Measurements from ENCODE around the gene TRIM36. TPM values are rescaled to one million over a fixed set of nuclear protein-coding genes. Genes with fewer than 3 reads are reported as not detected.

TRIM36 gene, protein sequence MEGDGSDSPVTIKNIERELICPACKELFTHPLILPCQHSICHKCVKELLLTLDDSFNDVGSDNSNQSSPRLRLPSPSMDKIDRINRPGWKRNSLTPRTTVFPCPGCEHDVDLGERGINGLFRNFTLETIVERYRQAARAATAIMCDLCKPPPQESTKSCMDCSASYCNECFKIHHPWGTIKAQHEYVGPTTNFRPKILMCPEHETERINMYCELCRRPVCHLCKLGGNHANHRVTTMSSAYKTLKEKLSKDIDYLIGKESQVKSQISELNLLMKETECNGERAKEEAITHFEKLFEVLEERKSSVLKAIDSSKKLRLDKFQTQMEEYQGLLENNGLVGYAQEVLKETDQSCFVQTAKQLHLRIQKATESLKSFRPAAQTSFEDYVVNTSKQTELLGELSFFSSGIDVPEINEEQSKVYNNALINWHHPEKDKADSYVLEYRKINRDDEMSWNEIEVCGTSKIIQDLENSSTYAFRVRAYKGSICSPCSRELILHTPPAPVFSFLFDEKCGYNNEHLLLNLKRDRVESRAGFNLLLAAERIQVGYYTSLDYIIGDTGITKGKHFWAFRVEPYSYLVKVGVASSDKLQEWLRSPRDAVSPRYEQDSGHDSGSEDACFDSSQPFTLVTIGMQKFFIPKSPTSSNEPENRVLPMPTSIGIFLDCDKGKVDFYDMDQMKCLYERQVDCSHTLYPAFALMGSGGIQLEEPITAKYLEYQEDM
- polyA plus RNA-seq (ENCODE audit: insufficient read length in 3 of 3), result 1 to 10 TPM; 2.3 to 2.8 (median 2.8) TPM
- long read RNA-seq, donor 1, result 0 reads
- long read RNA-seq, donor 2, result 0 reads
- long read RNA-seq, donor 3, partial matches to known transcripts, result 0 of 1 reads
- long read RNA-seq, donor 3, other reads (novel, unspliced or antisense), result 0 of 1 reads
- long read RNA-seq, donor 4, result 0 reads
- long read RNA-seq, donor 5, result 0 reads
- long read RNA-seq, donor 6, full-length matches to known transcripts, result 2 of 2 reads
- long read RNA-seq, donor 6, partial matches to known transcripts, result 0 of 2 reads
- long read RNA-seq, donor 6, other reads (novel, unspliced or antisense), result 0 of 2 reads
- long read RNA-seq, donor 7, full-length matches to known transcripts, result 4 of 4 reads
- long read RNA-seq, donor 7, partial matches to known transcripts, result 0 of 4 reads
- long read RNA-seq, donor 7, other reads (novel, unspliced or antisense), result 0 of 4 reads
- long read RNA-seq, donor 8, result 0 reads
- long read RNA-seq, donor 9, partial matches to known transcripts, result 0 of 1 reads
- long read RNA-seq, donor 9, other reads (novel, unspliced or antisense), result 0 of 1 reads
- long read RNA-seq, donor 10, full-length matches to known transcripts, result 1 of 1 reads
- long read RNA-seq, donor 10, partial matches to known transcripts, result 0 of 1 reads
- long read RNA-seq, donor 10, other reads (novel, unspliced or antisense), result 0 of 1 reads
- long read RNA-seq, donor 11, partial matches to known transcripts, result 0 of 2 reads
- long read RNA-seq, donor 11, other reads (novel, unspliced or antisense), result 0 of 2 reads
- long read RNA-seq, donor 12, result 0 reads
- long read RNA-seq, donor 13, result 0 reads
- long read RNA-seq, donor 14, partial matches to known transcripts, result 0 of 2 reads
- long read RNA-seq, donor 14, other reads (novel, unspliced or antisense), result 0 of 2 reads
- long read RNA-seq, donor 15, partial matches to known transcripts, result 0 of 1 reads
- long read RNA-seq, donor 15, other reads (novel, unspliced or antisense), result 0 of 1 reads
- long read RNA-seq, donor 16, full-length matches to known transcripts, result 2 of 2 reads
- long read RNA-seq, donor 16, partial matches to known transcripts, result 0 of 2 reads
- long read RNA-seq, donor 16, other reads (novel, unspliced or antisense), result 0 of 2 reads

DNA sequence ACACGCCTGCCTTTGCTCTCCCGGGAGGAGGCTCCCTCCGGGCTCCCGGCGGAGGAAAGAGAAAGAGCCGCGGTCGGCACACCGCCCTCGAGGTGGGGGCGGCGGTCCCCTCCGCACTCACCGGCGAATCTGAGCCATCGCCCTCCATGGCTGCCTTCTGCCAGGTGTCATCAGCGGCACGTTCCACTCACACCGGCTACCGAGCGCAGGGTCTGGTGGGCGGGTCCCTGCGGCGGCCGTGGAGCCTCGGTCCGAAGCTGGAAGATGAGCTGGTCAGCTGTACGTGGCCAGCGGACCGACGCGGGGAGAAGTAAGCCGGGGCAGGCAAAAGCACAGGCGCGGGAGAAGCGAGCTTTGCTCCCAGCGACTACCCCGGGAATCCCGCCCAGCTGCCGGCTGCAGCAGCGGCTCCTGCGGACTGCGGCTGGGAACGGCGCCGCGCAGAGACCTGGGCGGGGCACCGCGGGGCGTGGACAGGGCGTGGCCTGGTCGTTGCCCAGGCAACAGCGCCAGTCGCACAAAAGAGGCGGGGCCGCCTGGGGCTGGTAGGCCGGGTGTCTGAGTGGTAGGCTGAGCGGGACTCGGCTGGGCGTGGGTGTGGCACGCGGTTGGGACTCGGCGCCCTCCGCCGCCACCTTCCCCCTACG, at the start of gene TRIM36:
TSS of gene TRIM36 (minus strand) at position 422 of the 647 bp plus-strand sequence. CDS start at position 148, 274 bp downstream.
- DNase-seq (ENCODE audit: extremely low read depth in 1 of 11, low read depth in 9 of 11, low spot score in 4 of 11), result peak in 10 of 11 donors; percentile 69 to 84 (median 80)

DNA sequence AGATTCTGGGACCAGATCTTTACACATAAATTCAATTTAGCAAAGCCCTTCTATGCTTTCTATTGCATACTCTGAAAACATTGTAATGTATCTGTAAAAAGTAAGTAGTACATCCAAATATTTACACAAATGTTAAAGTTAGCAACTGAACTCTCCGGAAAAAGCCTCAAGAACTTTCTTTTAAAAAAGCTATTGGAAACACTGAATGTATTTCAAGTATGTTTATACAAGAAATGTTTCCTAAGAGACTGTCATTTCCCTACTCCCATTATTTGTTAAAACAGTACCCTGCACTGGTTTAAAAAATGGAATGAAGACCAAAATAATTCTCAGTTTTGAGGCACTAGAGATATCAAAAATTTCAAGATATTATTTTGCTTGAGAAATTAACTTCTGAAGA, 44.8 kb upstream of the TRIM36 start:
- no peak for DNase-seq (ENCODE audit: extremely low read depth in 1 of 11, low read depth in 9 of 11, low spot score in 4 of 11)

DNA sequence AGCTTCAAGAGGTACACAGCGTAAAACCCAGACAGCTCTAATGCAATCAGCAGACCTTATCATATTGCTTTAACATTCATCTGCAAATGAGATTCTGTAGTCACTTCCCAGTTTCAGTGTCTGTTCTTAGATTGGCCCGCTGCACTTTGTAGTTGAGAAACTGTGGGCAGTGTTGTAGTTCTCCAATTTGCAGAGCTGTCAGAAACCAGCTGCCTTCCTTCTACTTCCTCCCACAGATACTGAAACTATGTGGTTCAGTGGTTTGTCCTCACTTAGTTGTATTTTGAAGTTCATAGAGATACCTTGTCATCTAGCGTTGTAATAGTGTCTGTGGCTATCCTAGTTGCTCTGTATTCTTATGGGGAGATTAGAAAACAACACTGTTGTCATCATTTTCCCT, 39.6 kb upstream of the TRIM36 start:
- peak in 8 of 11 donors; percentile 8 to 41 (median 18) for DNase-seq (ENCODE audit: extremely low read depth in 1 of 11, low read depth in 9 of 11, low spot score in 4 of 11)

- DNase-seq (ENCODE audit: extremely low read depth in 1 of 11, low read depth in 9 of 11, low spot score in 4 of 11), result no peak
Observed at GRCh38 chr5:115202952-115203351, 33.2 kb upstream of the TRIM36 start.

- DNase-seq (ENCODE audit: extremely low read depth in 1 of 11, low read depth in 9 of 11, low spot score in 4 of 11), result no peak
Observed at GRCh38 chr5:115196161-115196560, 26.5 kb upstream of the TRIM36 start.

- DNase-seq (ENCODE audit: extremely low read depth in 1 of 11, low read depth in 9 of 11, low spot score in 4 of 11), result no peak
Observed at GRCh38 chr5:115194676-115195075, 25.0 kb upstream of the TRIM36 start.

GRCh38 chr5:115193295-115193694, 23.6 kb upstream of the TRIM36 start:
- DNase-seq (ENCODE audit: extremely low read depth in 1 of 11, low read depth in 9 of 11, low spot score in 4 of 11), result no peak

DNA sequence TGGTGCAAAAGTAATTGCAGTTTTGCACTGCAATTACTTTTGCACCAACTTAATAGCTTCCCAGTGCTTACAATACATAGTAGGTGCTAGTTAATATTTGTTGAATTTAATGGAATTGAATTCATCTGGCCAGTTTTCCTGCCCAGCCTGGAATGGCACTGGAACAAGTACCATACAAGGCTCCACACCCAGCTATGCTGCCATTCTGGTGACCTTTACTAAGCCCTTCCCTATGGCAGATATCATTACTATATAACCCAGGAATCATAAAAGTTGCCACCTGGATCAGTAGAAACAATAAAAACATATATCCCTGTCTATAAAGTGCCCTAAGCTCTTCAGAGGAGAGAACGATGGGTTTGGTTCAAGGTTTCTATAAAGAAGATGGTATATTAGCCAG, 22.4 kb upstream of the TRIM36 start:
- no peak for DNase-seq (ENCODE audit: extremely low read depth in 1 of 11, low read depth in 9 of 11, low spot score in 4 of 11)

DNA sequence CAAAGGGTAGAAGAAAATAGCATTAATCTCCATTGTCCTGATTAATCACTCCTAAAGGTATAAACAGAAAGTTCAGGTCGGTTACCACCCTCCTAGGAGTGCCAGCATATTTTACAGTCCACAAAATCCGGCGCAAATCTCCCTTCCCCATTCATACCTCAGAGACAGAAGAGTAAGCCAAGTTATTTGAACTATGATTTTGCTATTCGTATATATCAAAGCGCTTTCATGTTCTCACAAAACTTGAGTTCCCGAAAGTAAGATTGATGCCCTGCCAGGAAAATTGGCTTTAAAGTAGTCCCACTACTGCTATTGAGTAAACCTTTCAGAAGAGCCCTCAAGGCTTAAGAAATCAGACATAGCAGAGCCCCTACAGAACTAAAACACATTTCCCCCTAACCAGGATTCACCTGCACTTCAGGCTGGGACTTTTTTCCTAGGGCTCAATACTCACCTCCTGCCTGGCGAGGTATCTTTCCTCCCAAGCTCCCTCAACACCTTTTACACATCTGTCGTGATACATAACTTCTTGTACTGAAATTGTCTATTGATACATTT, 21.8 kb upstream of the TRIM36 start:
- DNase-seq (ENCODE audit: extremely low read depth in 1 of 11, low read depth in 9 of 11, low spot score in 4 of 11), result no peak

DNA sequence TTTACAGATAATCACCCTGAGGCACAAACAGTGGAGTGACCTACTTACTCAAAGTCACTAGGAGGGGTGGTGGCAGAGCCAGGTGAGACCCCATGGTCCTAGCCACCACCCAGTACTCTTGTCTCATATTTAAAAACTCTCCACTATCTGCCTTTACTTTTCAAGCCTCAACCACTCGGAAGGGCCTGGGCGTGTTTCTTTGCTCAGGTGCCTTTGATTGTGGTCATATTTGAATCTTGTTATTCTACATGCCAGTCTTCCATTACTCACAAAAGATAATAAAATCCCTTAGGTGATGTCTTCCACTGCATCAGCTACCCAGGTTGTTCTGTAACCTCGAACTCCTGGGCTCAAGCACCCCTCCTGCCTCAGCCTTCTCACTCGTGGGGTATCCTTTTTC, 20.7 kb upstream of the TRIM36 start:
- no peak for DNase-seq (ENCODE audit: extremely low read depth in 1 of 11, low read depth in 9 of 11, low spot score in 4 of 11)

DNA sequence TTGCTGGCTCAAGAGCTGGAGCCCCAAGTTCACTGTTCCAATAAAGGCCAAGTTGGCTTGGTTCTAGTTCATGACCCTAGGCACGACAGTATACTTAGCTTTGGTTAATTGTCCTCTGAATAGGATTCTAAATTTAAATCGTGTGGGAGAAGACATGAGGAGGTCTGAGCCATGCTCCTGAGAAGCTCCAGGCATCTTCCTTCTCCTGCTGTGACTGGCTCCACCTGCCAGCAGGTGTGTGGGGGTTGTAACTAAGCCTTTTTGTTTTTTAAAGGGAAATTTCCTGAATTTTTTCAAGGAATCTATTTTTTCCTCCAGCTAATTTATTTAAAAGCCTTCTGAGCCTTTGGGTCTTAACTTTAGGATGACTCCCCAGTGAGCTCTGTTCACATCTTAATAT, 20.2 kb upstream of the TRIM36 start:
- DNase-seq (ENCODE audit: extremely low read depth in 1 of 11, low read depth in 9 of 11, low spot score in 4 of 11), result no peak

- no peak for DNase-seq (ENCODE audit: extremely low read depth in 1 of 11, low read depth in 9 of 11, low spot score in 4 of 11)
Observed at GRCh38 chr5:115186794-115187193, 17.1 kb upstream of the TRIM36 start.

GRCh38 chr5:115184770-115185169, 15.1 kb upstream of the TRIM36 start:
- no peak for DNase-seq (ENCODE audit: extremely low read depth in 1 of 11, low read depth in 9 of 11, low spot score in 4 of 11)

DNA sequence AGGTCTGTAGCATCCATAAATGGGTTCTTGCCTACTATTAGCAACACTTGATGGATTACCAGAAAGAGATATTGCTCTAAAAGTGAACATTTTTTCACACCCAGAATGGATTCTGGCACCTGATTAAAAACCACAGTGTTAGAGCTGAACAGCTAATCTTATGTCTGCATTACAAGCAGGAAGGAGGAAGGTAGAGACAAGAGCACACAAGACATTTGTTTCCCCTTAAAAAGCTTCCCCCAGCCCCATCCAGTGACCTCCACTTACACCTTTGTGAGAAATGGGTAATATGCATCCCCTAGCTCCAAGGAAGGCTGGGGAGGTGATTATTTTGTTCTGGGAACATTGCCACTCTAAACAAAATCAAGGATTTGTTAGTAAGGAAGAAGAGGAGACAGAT, 12.0 kb upstream of the TRIM36 start:
- no peak for DNase-seq (ENCODE audit: extremely low read depth in 1 of 11, low read depth in 9 of 11, low spot score in 4 of 11)

DNA sequence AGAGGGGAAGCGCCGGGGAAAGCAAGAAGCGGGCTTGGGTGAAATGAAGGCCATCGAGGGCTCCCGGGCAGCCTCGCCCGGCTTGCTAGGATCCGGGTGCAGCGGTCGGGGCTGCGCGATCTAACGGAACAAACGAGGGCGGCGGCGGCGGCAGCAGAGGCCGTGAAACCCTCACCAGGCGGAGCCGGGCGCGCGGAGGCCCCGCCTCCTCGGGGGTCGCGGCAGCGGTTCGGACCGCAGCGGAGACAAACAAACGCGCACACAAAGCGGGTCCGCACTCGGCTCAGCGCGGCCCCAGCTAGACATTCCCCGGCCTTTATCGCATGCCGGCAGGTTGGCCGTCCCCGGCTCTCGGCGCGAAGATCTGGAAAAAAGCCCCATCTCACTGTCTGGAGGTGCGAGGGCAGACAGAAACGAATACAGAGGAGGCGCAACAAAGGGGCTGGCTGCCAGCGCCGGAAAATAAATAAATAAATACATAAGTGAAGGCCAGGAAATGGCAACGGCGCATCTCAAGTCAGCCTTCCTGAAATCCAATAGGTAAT, 10.5 kb upstream of the TRIM36 start:
- DNase-seq (ENCODE audit: extremely low read depth in 1 of 11, low read depth in 9 of 11, low spot score in 4 of 11), result peak in 5 of 11 donors; percentile 25 to 58 (median 50)

- peak in 4 of 11 donors; percentile 20 to 40 (median 22) for DNase-seq (ENCODE audit: extremely low read depth in 1 of 11, low read depth in 9 of 11, low spot score in 4 of 11)
Observed at GRCh38 chr5:115179394-115180164, 9.9 kb upstream of the TRIM36 start.
